NCI-H82 treated with DMSO at 0.1 percent for 48 hours (cell line): ENCODE data around the gene CAST.

ENCODE experiments used
- DNase-seq: peaks from one replicate; lab custom pipeline; 2025; ENCODE audit not compliant: unreplicated experiment; lab: John Stamatoyannopoulos, UW

The CAST gene

GRCh38 chr5:96671441-96671840 is 9.3 kb downstream of the CAST start:
- DNase-seq: no peak

GRCh38 chr5:96673127-96673526 is 11.0 kb downstream of the CAST start:
- DNase-seq: no peak

- DNase-seq: no peak
These were observed 13.7 kb downstream of the CAST start for GRCh38 chr5:96675882-96676281.

- DNase-seq: no peak
These were observed 15.3 kb downstream of the CAST start for GRCh38 chr5:96677496-96677895.

GRCh38 chr5:96679293-96679692 is 17.1 kb downstream of the CAST start:
- no peak for DNase-seq

- DNase-seq: no peak
These were observed 18.7 kb downstream of the CAST start for GRCh38 chr5:96680759-96681470.

- no peak for DNase-seq
These were observed 21.2 kb downstream of the CAST start for GRCh38 chr5:96683392-96683791.

- no peak for DNase-seq
These were observed 21.6 kb downstream of the CAST start for GRCh38 chr5:96683810-96684209.

- DNase-seq: no peak
These were observed 24.9 kb downstream of the CAST start for GRCh38 chr5:96687080-96687479.

GRCh38 chr5:96687812-96688453 is 25.8 kb downstream of the CAST start:
- DNase-seq: no peak

GRCh38 chr5:96690861-96691260 is 28.7 kb downstream of the CAST start:
- DNase-seq: no peak

- DNase-seq: no peak
These were observed 29.5 kb downstream of the CAST start for GRCh38 chr5:96691503-96692303.

- DNase-seq: no peak
These were observed 30.3 kb downstream of the CAST start for GRCh38 chr5:96692441-96692840.

GRCh38 chr5:96699186-96699820 is 37.1 kb downstream of the CAST start:
- DNase-seq: no peak

- peak; percentile 38 for DNase-seq
These were observed 40.6 kb downstream of the CAST start for GRCh38 chr5:96702503-96703383.

GRCh38 chr5:96703384-96703920 is 41.3 kb downstream of the CAST start:
- no peak for DNase-seq

- DNase-seq: no peak
These were observed 41.8 kb downstream of the CAST start for GRCh38 chr5:96703995-96704394.

GRCh38 chr5:96706433-96707111 is 44.4 kb downstream of the CAST start:
- DNase-seq: no peak

- DNase-seq: no peak
These were observed 46.4 kb downstream of the CAST start for GRCh38 chr5:96708600-96708999.
